Inflammatory macrophage treated with lipopolysaccharide for 1 hour (primary cell): ENCODE results near the gene ANXA6.
A peak's percentile ranks its signal among the peaks of the same experiment; 100 is the strongest.

Source experiments
- DNase-seq, 2 donors: peaks; one replicate each; pipeline ENCODE4 v3.0.0-alpha.2; 2020 to 2022

ANXA6 gene

DNA sequence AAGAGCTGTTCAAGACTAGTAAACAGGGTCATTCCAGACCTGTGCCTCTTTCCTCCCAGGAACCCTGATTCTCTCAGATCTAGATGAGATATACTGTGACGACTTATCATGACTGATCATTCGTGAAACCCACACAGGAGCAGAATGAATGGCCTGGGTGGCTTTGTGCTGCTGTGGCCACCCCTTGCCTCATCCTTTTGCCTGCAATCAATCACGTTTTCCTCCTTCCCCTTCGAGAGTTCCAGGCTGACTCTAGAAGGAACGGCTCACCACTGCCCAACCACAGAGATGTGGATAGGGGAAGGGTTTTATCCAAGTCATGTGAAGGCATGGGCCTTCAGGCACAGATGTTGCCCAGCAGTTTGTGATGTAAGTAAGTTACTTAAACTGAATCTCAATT, 5.8 kb downstream of the ANXA6 start:
- peak; percentile 92 to 95 for DNase-seq

DNA sequence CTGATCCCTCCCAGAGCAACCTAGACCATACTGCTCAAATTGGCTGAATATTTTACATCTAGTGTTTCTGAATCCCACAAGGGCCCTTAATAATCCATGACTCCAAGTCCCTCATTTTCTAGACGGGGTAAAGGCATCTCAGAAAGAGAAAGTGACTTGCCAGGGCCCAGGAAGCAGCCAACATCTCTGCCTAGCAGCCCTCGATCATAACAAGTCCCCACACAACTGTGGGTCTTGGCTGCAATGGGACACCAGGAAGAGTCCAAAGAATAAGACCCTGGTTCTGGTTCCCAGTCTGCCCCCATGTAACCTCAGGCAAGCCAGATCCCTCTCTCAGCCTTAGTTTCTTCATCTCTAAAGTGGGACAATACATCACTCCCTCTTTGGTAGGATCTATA, 6.3 kb downstream of the ANXA6 start:
- DNase-seq = no peak

DNA sequence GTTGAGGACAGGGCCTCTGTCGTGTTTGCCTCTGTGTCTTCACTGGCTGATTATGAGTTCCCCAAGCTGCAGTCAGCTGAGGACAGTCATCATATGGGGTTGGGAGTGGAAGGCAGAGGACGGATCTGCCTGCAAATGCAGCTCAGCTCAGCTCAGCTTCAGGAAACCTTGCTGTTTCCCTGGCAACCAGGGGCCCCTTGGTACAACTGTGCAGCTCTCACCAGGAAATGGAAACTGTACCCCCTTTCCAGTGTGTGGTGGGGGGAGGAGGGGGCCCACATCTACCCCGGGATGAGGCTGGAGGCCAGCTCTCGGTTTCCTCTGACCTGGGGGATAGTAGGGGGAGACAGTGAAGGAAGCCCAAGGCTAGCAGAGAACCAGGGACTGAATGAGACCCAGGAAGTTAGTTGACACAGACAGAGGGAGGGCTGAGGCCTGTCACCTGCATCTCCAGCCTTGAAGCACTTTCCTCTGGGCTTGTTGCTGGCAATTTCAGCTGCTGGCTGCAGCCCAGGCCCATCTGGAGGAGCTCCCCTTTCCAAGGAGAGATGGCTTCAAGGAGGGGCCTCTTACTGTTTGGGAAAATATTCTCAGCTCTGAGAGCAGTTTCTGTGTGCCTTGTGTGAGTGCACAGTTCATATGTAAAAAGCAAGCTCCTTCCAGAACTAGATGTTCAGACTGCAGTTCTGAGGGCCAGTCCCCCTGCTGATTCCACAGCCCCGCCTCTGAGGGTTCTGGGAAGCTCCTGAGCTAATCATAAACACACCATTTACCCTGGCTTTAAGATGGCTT, 6.9 kb downstream of the ANXA6 start:
- peak; percentile 48 to 75 for DNase-seq

DNA sequence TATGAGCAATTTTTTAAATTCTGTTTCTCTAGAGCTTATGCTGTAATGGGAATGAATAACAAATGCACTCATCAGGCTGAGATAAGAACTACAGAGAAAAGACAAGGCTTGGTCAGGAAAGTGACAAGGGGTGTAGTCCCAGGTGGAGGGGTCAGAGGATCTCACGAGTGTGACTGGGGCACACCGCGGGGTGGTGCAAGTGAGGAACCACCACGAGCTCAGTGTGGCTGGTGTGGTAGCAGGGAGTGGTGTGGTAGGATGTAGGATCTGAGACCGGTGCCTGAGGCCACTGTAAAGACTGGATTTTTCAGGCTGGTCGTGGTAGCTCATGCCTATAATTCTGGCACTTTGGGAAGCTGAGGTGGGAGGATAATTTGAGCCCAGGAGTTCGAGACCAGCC, 9.0 kb downstream of the ANXA6 start:
- DNase-seq = no peak

DNA sequence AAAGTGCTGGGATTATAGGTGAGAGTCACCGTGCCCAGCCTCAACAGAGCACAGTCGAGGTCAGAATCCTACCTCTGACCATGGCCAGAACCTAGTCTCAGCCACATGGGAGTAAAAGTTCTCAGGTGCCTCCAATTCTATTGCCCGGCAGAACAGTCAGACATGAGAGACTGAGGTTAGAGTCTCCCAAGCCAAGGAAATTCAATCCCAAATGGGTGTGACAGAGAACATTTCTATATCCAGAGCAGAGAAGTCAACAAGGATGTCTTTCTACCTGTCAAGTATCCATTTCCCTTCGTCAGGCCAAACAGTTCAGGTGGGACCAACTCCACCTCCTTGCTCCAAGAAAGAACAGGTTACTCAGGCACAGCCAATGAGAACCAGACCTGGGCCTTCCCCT, 10.5 kb downstream of the ANXA6 start:
- no peak for DNase-seq

DNA sequence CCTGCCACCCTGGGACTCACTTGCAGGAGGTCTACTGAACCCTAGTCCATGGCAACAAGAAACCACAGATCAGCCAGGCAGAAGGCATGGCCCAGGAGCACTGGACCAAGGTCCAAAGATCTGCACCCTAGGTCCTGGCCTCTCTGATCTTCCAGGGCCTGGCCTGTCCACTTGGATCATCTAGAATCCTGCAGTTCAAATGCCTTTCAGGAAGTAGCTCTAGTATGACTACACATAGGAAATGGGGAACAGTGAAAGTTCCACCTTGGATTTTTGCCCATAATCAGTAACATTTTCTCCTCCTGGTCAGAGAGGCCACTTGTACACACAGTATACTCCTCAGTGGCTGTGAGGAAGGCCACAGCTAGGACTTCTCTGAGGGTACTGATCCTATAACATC, 11.5 kb downstream of the ANXA6 start:
- no peak for DNase-seq

DNA sequence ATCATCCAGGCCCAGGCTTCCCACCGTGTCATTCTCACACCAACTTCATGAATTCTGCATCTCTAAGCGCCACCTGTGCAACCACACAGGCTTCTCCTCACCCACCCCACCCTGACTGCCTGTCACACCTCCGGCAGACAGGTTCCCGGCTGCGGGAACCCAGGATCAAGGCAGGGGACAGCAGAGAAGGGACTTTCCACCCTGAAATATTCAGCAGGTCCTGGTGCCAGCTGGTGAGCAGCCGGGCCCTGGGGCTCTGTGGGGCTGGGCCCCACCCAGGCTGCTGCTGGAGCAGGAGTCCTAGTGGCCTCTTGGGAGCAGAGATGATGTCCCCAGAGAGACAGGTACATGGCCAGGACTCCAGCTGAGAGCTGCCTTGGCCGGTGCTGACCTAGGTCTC, 12.7 kb downstream of the ANXA6 start:
- DNase-seq = no peak

DNA sequence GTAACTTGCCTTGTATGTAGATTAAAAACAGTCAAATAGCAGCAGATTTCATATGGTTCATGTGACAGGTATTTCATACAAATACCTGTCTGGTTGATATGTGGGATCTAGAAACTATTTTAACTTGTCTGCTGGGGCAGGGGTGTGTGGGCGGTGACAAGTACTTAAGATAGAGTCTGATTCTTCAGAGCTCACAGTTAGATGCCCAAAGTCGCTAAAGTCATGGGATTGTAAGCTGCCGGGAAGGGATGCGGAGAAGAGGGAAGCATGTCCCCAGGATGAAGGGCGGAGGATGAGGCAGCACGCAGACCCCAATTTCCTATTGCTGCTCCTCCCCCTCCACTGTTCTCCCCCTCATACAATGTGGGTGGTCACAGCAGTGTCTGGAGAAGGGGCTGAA, 13.3 kb downstream of the ANXA6 start:
- no peak for DNase-seq

DNA sequence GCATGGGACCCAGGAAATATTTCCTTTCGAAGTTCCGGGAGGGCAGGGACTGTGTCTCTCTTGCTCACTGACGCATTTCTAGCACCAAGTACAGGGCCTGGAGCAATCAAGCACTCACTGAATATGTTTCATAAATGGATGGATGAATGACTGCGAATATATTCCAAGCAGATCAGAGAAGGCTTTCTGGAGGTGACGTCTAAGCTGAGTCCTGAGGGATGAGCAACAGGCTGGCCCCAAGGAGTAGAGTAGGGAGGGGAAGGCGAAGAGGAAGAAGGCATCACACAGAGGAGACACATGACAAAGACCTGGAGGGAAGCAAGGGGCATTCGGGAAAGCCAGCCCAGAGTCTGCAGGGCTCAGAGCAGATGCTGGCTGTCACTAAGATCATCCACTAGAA, 13.9 kb downstream of the ANXA6 start:
- no peak for DNase-seq

DNA sequence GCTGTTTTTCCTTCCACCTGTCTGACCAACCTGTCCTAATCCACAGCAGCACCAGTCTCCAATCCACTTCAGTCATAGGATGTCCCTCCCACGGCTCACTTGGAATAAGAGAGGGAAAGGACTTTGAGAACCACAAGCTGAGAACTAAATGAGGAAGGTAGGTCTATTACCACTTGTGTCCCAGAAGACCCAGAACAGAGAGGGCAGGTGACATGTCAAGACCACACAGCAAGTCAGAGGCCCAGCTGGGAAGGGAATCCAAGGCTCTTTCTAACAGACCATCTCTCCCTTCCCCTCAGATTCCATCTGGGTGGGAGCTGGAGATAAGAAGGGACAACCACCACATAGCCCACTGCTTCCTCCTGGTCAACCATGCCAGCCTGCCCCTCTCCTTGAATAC, 14.6 kb downstream of the ANXA6 start:
- DNase-seq = no peak

DNA sequence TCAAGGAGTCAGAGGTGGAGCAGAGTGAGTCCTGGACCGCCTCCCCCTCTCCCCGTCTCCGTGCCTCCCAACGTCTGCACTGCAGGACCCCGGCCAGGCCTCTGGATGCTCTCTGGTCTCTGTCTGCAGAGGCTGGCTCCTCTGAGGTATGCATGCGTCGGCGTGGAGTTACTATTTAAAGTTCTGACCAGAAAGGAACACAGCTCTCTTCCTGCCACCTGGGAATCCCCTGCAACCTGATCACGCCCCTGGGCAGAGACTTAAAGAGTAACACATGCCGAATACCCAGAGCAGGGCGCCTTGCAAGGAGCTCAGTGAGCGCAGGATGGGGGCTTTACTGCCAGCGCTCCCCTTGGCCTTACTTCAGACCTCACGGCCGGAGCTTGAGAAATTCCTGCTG, 16.0 kb downstream of the ANXA6 start:
- DNase-seq = no peak

DNA sequence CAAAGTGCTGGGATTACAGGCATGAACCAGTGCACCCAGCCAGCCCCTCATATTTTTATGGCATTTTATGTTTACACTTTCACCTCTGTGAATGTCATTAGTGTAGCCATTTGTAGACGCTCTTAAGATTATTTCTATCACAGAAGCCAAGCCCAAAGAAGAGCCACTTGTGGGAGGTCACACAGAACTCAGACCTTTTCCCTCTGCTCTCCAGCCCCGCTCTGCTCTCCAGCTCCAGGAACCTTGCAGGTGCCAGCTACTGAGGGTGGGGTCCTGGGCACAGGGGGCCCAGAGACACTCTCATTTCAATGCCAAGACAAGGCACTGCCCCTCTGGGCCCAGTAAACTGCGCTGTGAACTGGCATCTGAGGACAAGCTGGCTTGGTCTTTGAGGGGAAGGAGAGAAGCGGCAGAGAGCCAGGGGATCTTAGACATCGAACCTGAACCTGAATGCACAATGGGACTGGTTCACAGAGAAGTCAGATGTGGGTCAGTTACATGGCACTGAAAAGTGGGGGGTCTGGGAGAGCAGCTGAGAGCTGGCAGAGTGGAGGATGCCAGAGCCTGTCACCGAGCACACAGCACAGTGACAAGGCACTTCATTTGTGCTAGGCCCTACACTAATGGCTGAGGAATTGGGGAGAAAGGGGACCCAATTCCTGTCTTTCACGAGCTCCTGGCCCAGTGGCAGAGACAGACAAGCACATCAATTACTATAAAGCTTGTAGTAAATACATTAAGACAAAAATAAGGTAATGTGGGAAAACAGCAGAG, 16.7 kb downstream of the ANXA6 start:
- no peak for DNase-seq

DNA sequence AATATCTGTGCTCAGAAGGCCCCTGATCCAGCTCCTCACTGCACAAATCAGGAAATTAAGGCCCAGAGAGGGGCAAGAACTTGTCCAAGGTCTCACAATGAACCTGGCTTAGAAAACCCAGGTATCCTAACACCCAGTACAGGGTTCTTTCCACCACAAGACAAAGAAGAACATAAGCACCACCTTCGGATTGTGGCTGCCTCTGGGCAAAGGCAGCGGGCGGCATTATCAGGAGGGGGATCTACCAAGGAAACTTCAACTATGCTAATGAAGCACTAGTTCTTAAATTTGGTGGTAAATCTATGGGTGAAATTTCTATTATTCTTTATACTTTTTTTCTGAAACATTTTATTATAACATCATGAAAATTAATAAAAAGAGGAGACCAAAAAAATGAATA, 17.9 kb downstream of the ANXA6 start:
- no peak for DNase-seq

DNA sequence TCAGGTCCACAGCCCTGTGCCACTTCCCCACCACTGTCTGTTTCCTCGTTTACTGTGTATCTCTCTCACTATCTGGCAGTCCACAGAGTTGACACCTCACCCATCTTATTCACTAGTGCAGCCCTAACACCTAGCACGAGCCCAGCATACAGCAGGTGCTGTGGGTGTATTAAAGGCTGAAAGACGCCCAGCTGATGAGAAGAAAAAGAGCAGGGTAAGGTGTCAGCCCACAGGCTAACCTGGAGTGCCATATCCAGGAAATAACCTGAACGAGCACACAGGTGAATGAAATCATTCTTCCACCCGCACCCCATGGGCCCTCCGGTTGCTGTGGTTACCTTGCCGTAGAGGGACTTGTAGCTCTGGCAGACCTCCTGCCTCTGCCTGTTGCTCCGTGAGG, 18.6 kb downstream of the ANXA6 start:
- DNase-seq = no peak

DNA sequence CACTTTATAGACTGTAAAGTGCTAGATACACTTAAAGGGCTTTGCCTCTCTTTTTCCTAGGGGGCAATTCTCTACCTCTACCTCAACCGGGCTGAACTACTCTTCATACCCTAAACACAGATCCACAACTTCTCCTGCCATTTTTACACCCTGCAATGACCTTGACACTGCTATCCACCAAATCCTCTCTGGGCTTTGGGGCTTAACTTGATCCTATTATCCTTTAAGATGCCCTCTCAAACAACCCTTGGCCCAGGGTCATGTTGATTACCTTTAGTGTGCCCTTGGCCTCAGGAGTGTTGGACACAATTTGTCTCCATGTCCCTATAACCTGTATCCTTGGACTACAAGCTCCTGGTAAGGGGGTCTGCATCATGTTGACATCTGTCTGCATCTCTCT, 19.5 kb downstream of the ANXA6 start:
- no peak for DNase-seq

DNA sequence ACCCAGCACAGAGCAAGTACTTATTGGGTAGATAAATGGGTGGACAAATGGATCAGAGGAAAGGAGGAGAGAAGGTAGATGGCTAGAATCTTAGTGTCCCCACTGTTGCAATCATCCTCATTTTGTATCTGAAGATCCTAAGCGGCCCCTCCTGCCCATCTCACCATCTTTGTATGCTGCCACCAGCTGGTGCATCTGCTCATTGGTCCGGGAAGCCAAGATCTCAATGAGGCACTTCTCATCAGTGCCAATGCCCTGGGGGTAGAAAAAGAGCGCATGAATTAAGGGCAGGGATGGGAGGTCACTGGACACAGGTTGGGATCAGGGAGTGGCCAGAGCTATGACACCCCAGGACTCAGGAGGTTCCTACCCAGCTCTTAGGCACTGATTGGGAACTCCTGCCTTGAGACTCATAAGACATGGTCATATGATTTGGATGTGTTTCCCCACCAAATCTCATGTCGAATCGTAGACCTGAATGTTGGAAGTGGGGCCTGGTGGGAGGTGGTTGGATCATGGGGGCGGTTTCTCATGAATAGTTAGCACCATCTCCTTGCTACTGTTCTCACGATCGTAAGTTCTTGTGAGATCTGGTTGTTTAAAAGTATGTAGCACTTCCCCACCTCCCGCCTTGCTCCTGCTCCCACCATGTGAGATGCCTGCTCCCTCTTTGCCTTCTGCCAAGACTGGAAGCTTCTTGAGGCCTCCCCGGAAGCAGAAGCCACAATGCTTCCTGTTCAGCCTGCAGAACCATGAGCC, 20.3 kb downstream of the ANXA6 start:
- DNase-seq = no peak

DNA sequence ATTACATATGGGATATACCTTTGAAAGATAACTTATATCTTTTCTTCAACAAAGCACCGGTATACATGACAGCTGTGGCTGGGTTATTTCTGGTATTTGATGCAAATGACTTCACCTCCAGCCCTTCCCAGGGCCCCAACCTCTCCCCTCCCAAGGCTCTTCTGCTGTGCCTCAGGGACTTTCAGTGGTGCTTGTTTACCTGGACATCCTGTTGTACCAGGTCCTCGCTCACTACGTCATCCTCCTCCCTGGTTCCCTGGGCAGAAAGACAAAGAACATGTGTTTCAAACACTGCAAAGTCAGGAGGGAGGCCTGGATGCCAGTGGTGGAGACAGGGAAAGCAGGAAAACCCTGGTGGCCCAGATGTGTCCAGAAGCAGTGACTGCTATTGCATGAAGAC, 23.4 kb downstream of the ANXA6 start:
- DNase-seq = no peak

DNA sequence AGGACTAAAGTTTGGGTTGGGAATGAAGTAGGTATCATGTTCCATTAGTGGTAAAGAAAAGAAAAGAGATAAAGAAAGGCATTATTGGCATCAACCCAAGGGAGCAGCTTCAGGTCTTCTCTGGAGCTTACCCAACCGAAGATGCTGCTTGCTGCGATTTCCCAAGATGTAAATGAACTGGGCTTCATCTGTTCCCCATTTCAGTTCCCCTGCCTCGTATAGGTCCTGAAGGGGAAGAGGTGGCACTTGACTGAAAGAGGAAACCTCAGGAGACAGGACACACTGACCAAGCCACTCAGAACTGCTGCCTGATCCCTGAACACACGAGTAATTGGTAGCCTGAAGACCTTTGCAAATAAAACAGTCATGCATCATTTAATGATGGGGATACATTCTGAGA, 24.6 kb downstream of the ANXA6 start:
- peak; percentile 85 to 89 for DNase-seq

DNA sequence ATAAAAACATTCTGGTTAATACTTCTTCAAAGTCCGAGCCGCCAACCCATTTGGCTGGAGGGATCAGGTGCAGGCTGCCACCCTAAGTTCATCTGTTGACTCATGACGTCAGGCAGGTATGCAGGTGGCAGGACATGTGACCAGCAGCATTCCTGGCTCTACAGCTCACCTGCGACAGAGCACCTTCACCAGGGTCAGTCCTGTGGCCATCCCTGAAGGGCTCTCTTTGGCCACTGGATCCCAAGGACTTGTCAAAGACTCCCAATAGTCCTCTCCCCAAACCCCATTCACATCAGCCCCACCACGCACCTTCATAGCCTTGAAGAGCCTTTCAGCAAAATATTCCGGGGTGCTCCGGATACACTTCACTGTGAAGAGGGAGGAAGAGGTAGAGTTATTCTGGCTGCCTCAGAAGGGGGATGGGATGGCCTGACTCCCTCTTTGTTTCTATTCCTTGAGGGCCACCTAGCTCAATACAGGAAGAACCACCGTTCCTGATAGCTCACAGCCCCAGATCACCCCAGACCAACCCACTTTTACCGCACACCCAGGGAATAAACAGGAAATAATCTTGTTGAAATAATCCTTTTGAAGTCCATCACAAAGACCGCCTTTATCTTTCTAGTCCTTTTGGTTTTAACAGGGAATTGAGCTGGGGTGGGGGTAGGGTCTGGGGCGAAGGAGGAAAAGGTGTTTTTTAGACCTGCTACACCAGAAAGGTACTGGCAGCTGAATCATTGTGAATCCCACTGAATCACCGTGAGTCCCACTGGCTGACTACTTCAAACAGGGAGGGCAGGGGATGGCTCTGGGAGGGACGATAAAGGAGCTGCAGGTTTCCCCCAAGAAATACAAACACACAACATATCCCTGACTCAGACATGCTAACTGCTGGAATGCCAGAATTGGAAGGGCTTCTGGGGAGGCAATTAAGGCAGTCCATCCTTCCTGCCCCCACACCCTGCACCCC, 26.4 kb downstream of the ANXA6 start:
- DNase-seq = no peak

DNA sequence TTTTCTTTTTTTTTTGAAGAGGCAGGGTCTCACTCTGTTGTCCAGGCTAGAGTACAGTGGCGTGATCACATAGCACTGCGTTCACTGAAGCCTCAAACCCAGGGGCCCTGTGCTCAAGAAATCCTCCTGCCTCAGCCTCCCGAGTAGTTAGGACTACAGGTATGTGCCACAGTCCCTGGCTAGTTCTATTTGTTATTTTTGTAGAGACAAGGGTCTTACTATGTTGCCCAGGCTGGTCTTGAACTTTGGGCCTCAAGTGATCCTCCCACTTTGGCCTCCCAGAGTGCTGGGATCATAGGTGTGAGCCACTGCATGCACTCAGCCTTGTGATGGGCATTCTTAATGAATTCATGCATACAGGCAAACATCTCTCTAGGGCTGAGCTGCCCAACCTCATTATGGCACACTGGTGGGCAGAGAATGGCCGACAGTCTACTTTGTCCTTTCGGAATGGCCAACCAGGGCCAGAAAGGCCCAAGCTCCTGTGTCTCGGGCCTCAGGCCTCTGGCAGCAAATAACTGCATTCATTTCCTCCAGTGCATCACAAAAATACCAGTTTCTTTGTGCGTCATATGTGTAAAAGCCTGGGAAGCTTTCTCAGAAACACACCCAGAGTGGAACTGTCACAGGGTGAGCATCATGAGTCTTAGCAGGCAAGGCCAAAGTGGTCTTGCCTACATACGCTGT, 27.2 kb downstream of the ANXA6 start:
- DNase-seq = no peak

DNA sequence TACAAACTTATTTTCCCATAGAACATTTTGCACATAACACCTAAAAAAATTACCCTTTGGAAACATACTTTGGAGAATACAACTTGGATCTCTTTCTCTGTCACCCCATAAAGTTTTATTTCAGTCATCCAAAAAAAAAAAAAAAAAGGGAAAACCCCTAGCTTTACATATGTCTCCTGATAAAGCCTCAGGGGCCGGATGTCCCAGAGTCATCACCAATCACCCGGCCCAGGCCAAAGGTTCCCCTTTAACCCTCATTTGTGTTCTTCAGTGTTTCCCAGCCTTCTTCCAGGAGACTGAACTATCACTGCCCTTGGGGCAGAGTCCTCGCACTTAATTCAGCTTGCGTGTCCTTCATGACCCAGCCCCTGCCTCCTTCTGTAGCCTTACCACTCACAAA, 28.8 kb downstream of the ANXA6 start:
- DNase-seq = no peak

DNA sequence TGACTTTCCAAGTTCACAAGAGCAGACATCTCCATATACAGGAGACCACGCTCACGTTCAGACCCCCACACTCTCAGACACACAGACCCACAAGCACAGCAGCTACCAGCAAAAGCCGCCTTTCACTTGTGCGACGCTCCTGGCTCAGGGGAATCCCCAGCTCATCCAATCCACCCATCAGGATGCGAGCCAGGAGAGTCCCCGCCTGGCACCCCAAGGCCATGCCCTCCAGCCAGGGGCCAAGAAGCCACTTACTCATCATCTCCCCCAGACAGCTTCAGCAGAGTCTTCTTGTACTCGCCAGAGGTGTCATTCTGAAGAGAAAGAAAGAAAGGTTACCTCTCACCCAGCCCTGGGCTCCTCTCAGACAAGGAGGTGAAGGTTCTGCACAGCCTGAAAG, 29.7 kb downstream of the ANXA6 start:
- no peak for DNase-seq
